GM19455 (cell line): Measurements from ENCODE around the gene UTRN.

ENCODE experiments used
- ATAC-seq: cut with Tn5 transposase; IDR thresholded peaks from one replicate; pipeline ENCODE4 v1.9.1; 2021; ENCODE audit not compliant: unreplicated experiment

UTRN gene

GRCh38 chr6:144283646-144284477 is 1.3 kb upstream of the UTRN start:
- no peak for ATAC-seq

DNA sequence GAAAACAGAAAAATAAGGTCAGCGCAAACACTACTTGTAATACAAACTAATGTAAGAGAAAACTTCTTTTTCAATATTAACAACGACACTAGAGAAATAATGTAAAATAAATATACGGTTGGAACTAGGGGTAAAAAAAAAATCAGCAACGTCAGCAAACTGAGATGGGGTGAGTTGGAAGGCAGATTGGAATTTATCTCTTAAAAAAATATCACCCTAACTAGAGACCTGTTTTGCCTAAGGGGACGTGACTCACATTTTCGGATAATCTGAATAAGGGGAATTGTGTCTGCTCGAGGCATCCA is 705 bp upstream of the UTRN start:
- ATAC-seq = no peak

- ATAC-seq = peak; percentile 32
These were observed 338 bp downstream of the UTRN start for GRCh38 chr6:144285548-144285797.

DNA sequence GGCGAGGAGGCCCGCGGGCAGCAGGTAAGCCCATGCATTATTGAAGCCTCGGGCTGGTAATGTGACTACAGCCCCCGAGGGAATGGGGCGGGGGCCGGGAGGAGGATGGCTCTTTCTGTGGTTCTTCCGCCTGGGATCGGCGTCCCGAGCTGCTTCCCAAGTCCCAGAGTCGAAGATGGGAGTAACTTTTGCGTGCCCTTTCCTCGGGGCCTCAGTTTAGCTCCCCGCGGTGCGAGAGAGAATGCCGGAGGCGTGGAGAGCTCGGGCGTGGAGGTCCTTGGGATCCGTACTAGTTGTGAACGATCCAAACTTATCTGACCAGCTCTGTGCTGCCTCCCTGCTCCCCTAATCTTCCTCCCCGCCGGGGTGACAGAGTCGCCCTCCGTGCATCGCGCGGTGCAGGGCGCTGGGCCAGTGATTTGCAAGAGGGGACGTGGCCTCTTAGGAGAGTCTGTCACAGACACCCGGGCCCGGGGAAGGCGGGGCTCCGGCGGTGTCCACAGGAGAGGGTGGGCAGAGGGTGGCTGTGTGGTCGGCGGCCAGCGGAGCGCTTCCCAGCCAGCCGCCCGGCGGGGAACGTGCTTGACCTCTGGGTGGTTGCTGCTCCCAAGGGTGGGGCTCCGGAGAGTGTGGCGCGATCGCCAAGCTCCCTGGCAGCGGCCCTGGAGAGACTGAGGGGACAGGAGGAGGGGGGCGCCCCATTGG is 815 bp downstream of the UTRN start:
- peak; percentile 28 for ATAC-seq

GRCh38 chr6:144286503-144287393 is 1.6 kb downstream of the UTRN start:
- no peak for ATAC-seq

DNA sequence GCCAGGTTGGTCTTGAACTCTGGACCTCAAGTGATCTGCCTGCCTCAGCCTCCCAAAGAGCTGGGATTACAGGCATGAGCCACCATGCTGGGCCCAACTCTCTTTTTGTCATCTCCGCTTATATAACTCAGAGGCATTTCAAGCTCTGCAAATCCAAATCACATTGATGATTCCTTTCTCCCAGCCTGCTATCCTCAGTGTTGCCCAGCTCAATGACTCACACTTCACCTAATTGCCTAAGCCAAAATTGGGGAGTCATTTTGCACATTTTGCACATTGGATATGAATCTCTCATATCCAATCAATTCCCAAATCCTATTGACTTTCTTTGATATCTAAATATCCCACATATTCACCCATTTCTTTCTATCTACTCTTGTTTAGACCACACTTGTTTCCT is 3.9 kb downstream of the UTRN start:
- no peak for ATAC-seq

- ATAC-seq = no peak
These were observed 7.2 kb downstream of the UTRN start for GRCh38 chr6:144292372-144292771.

DNA sequence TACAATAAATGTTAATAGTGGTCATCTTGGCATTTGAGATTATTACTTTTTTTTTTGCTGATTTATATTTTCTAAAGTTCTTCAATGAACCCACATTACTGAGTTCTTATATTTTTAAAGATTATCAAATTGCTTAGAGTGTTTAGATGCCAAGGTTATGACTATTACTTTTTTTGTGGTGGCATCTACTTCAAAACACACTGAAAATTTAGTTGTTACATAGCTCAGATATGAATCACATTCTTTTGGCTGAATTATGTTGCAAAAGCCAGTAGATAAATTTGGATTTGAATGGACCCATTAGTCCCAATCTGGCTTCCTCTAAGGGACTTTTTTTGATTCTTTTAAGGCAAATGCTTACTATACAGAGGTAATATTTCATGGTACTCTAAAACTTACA is 8.9 kb downstream of the UTRN start:
- no peak for ATAC-seq

DNA sequence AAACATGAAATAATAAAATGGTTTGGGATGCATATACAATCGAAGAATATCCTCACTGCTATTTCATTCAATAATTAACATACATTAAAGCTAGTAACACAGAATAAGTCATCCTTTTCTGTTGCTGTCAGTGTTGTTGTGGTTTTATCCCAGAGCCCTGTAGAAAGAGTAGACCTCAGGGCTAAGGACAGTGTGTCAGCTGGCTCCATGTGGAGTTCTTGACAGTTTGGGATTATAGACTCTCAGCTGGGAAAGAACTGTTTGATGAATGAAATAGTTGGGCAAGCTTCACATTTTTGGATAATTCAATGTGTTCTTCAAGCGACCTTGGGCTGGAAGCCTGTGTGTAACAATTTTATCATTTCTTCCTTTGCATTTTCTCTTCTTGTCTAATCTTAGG is 10.1 kb downstream of the UTRN start:
- ATAC-seq = no peak

DNA sequence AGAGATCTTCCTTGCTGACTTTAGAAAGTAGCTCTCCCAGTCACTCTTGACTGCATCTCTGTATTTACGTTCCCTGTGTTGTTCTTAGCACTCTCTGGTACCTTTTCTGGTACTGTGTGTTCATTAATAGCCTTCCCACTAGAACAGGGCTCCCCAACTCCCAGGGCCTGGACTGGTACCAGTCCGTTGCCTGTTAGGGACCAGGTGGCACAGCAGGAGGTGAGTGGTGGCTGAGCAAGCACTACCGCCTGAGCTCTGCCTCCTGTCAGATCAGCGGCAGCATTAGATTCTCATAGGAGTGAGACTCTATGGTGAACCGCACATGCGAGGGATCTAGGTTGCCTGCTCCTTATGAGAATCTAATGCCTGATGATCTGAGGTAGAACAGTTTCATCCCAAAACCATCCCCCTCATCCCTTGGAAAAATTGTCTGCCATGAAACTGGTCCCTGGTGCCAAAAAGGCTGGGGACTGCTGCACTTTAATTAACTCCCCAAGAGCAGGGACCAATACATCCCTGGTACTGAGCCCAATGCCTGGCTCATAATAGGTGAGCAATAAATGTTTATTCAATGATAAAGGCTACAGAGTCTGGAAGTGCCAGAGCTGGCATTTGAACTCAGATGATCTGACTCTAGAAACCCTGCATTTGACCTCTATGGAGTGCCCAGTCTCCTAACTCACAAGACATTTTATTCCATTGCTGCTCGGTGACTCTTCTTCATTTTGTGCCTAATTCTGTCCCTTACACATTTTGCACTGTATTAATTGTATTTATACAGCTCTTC is 11.0 kb downstream of the UTRN start:
- no peak for ATAC-seq

GRCh38 chr6:144296973-144297372 is 11.8 kb downstream of the UTRN start:
- no peak for ATAC-seq

- no peak for ATAC-seq
These were observed 12.5 kb downstream of the UTRN start for GRCh38 chr6:144297511-144298100.

- no peak for ATAC-seq
These were observed 13.1 kb downstream of the UTRN start for GRCh38 chr6:144298194-144298593.

DNA sequence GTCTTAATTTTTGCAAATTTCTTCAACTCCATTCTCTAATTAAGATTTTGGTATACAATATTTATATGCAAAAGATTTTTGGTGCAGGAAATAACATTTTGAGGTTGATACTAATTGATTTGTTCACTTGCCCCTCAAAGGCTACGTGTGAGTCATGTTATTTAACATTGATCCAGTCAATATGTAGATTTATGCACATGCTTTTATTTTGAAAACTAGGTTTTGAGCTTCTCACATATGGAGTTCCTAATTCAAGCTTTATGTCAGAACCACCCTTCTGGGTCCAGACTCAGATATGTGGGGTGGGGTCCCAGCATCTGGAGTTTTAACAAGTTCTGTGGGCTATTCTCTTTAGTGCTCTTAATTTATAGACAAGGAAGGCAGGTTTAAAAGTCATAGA is 13.8 kb downstream of the UTRN start:
- no peak for ATAC-seq

DNA sequence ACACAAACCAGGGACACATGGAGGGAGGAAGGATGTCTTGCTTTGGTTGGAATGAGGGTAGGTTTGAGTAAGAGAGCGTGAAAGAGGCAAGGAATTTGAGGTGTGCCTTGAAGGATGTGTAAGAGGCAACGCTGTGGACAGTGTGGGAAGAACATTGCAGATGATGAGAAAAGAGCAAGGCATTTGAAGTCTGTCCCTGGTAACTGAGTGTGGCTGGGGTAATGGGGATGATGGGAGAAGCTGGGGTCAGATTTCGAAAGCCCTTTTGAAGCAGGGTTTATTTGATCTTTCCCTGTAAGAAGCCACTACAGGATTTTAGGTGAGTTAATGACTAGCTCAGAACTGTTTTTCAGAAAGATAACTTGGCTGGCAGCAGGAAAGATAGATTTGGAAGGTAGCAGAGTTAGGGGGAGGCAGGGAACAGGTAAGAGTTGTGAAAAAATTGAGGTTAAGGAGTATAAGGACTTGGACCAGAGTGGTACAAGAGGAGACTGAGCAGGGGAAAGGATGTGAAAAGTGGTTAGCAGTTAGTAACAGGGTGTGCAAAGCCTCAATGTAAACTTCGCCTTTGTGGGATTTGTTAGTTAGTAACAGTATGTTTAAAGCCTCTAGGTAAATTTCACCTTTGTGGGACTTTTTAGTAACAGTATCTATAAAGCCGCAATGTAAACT is 17.7 kb downstream of the UTRN start:
- no peak for ATAC-seq

DNA sequence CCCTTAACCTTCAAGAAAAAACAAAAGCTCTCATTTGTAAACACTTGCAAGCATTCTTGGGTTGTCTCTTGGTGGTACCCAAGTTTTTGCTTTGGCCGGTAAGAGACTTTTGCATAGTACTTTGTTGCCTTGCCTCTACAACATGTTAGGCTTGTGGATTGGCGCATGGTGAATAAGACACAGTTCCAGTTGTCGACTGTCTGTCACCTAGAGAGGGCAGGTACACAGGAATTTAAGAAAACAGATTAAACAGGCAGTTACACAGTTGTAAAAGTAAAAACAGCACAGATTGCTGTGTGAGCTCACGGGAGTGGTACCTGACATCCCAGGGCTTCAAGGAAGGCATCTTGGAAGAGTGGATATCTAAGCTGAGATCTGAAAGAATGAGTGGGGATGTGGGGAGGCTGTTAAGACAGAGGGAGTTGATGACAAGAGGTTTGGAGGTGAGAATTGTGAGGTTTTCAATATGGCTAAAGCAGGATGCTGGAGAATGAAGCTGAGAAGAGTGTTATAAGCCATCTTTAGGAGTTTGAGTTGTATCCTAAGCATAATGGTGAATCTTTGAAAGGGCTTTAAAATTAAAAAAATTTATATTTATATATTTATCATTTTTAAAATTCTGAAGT is 19.2 kb downstream of the UTRN start:
- no peak for ATAC-seq

GRCh38 chr6:144305567-144305966 is 20.4 kb downstream of the UTRN start:
- peak; percentile 35 for ATAC-seq

DNA sequence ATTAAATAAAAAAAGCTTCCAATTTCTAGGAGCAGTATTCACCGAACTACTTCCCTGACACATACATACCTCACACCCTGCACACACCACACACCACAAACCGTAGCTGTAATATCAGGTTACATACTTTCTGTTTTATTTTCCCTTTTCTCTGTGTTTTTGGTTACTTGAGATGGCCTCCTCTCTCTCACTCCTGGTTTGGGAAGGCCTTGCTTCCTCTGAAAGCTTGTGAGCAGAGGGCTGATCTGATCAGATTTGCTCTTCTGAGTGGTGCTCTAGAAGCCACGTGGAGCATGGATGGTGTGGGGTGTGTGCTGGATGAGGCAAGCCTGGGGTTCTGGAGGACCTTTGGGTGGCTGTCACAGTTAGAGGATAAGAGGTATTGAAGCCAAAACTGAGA is 20.9 kb downstream of the UTRN start:
- ATAC-seq = peak; percentile 96

- no peak for ATAC-seq
These were observed 22.7 kb downstream of the UTRN start for GRCh38 chr6:144307880-144308279.

- no peak for ATAC-seq
These were observed 25.6 kb downstream of the UTRN start for GRCh38 chr6:144310765-144311164.
